MM.1S (cell line): ENCODE measurements around the gene NME7.

Experiments used
- EZH2phosphoT487 ChIP-seq: fragments of 300-600 bp; sonication (generic); IDR thresholded peaks from 2 replicates; pipeline ENCODE4 v1.6.1; 2018; ENCODE audit warnings: antibody characterized with exemption, low read length
- TF ChIP-seq, protein P1 (sequence below): fragments of 300-600 bp; sonication (generic); IDR thresholded peaks from 2 replicates; pipeline ENCODE4 v1.5.1; 2016; ENCODE audit warnings: antibody characterized with exemption, low read length, mixed read lengths

DNA sequence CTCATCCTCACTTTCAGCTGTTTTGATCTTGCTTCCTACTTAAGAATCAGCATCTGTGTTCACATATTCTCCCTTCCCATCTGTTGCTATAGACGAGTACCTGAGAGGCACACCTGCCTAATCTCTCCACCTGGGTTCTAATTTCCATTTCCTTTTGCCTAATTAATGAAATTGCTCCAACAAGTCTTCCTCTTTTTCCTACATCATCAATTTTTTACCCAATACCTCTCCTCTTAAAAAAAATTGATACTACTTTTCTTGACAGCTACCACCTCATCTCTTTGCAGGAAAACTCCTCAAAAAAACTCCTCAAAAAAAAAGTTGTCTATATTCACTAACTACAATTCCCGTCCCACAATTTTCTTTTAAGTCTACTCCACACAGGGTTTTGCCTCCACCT, 71.8 kb downstream of the NME7 start:
- TF ChIP-seq, protein P1, sequence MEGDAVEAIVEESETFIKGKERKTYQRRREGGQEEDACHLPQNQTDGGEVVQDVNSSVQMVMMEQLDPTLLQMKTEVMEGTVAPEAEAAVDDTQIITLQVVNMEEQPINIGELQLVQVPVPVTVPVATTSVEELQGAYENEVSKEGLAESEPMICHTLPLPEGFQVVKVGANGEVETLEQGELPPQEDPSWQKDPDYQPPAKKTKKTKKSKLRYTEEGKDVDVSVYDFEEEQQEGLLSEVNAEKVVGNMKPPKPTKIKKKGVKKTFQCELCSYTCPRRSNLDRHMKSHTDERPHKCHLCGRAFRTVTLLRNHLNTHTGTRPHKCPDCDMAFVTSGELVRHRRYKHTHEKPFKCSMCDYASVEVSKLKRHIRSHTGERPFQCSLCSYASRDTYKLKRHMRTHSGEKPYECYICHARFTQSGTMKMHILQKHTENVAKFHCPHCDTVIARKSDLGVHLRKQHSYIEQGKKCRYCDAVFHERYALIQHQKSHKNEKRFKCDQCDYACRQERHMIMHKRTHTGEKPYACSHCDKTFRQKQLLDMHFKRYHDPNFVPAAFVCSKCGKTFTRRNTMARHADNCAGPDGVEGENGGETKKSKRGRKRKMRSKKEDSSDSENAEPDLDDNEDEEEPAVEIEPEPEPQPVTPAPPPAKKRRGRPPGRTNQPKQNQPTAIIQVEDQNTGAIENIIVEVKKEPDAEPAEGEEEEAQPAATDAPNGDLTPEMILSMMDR = no peak
- TF ChIP-seq EZH2phosphoT487 = no peak
